Karpas-422 (cell line): ENCODE measurements around the gene ZBTB17. TPM values are rescaled to one million over a fixed set of nuclear protein-coding genes. Genes with fewer than 3 reads are reported as not detected.

Experiments
- DNase-seq: peaks from one replicate; pipeline ENCODE4 v3.0.0-alpha.2; 2015
- H2AFZ ChIP-seq: fragments of 200-600 bp; sonication (generic); 2 replicates; pipeline ENCODE4 v1.6.1; 2014; ENCODE audit warnings: antibody characterized with exemption, low read length, mixed read lengths
- H3K27ac ChIP-seq: fragments of 200-600 bp; sonication (generic); 2 replicates; pipeline ENCODE4 v1.5.1; 2014; ENCODE audit warnings: mild to moderate bottlenecking, low read length, moderate library complexity
- H3K27me3 ChIP-seq: fragments of 200-600 bp; sonication (generic); 2 replicates; pipeline ENCODE4 v1.6.1; 2014; ENCODE audit warnings: low read length, mixed read lengths
- H3K36me3 ChIP-seq: fragments of 200-600 bp; sonication (generic); 2 replicates; pipeline ENCODE4 v1.6.1; 2014; ENCODE audit warnings: low read length, mixed read lengths; ENCODE audit not compliant: insufficient read depth
- H3K4me1 ChIP-seq: fragments of 200-600 bp; sonication (generic); 2 replicates; pipeline ENCODE4 v1.6.1; 2014; ENCODE audit warnings: mild to moderate bottlenecking, low read length, mixed read lengths
- H3K4me2 ChIP-seq: fragments of 200-600 bp; sonication (generic); 2 replicates; pipeline ENCODE4 v1.6.1; 2014; ENCODE audit warnings: low read length, low read depth, mild to moderate bottlenecking; ENCODE audit not compliant: poor library complexity, severe bottlenecking
- H3K4me3 ChIP-seq: fragments of 200-600 bp; sonication (generic); 2 replicates; pipeline ENCODE4 v1.5.1; 2014; ENCODE audit warnings: mild to moderate bottlenecking, antibody characterized with exemption, low read length, mixed read lengths
- H3K79me2 ChIP-seq: fragments of 200-600 bp; sonication (generic); 2 replicates; pipeline ENCODE4 v1.6.1; 2014; ENCODE audit warnings: mild to moderate bottlenecking, low read length, mixed read lengths
- H3K9ac ChIP-seq: fragments of 200-600 bp; sonication (generic); 2 replicates; pipeline ENCODE4 v1.6.0; 2014; ENCODE audit warnings: low read length
- H3K9me2 ChIP-seq: fragments of 200-600 bp; sonication (generic), shearing (Covaris generic); replicated peaks from 2 replicates; pipeline ENCODE4 v1.6.0; 2014; ENCODE audit warnings: mild to moderate bottlenecking, low read length, moderate library complexity; ENCODE audit not compliant: insufficient read depth
- H3K9me3 ChIP-seq: fragments of 300-700, 200-600 bp; sonication (generic); 2 replicates; pipeline ENCODE4 v1.6.1; 2014; ENCODE audit warnings: low read length, mixed read lengths
- H4K20me1 ChIP-seq: fragments of 200-600 bp; sonication (generic); 2 replicates; pipeline ENCODE4 v1.6.1; 2014; ENCODE audit warnings: mild to moderate bottlenecking, antibody characterized with exemption, low read length, low read depth; ENCODE audit not compliant: insufficient read depth
- total RNA-seq: library from RNA; depleted of rRNA; stranded (reverse); fragments of >200 nt; shearing (Covaris generic); gene quantifications from 2 replicates; pipeline ENCODE4 v1.2.3, GENCODE V29; 2014; ENCODE audit warnings: low replicate concordance

ZBTB17 gene
- total RNA-seq, 1 experiment from 2014 or later = 25.9 TPM

GRCh38 chr1:15994081-15994480, 18.2 kb upstream of the ZBTB17 start:
- no peak overlapping the region for H3K9ac ChIP-seq
- no peaks in the 10 kb centered on the region for H3K36me3 ChIP-seq
- H3K4me2 ChIP-seq = no peak overlapping the region
- no peak for DNase-seq
- H3K27ac ChIP-seq = no peak overlapping the region
- no peak overlapping the region for H3K4me3 ChIP-seq
- peaks cover 5% of the 10 kb centered on the region for H3K4me1 ChIP-seq
- H3K79me2 ChIP-seq = no peaks in the 10 kb centered on the region
- H3K9me3 ChIP-seq = no peaks in the 10 kb centered on the region
- no peaks in the 10 kb centered on the region for H3K9me2 ChIP-seq
- H2AFZ ChIP-seq = no peak overlapping the region
- no peaks in the 10 kb centered on the region for H3K27me3 ChIP-seq
- H4K20me1 ChIP-seq = no peaks in the 10 kb centered on the region

GRCh38 chr1:15993666-15994065, 17.8 kb upstream of the ZBTB17 start:
- H2AFZ ChIP-seq = no peak overlapping the region
- H4K20me1 ChIP-seq = no peaks in the 10 kb centered on the region
- H3K4me1 ChIP-seq = peaks cover 5% of the 10 kb centered on the region
- no peaks in the 10 kb centered on the region for H3K9me3 ChIP-seq
- H3K4me2 ChIP-seq = no peak overlapping the region
- H3K9ac ChIP-seq = no peak overlapping the region
- H3K27ac ChIP-seq = no peak overlapping the region
- H3K36me3 ChIP-seq = no peaks in the 10 kb centered on the region
- H3K27me3 ChIP-seq = no peaks in the 10 kb centered on the region
- H3K4me3 ChIP-seq = no peak overlapping the region
- H3K79me2 ChIP-seq = no peaks in the 10 kb centered on the region
- no peaks in the 10 kb centered on the region for H3K9me2 ChIP-seq
- DNase-seq = no peak

- no peaks in the 10 kb centered on the region for H3K9me2 ChIP-seq
- DNase-seq = no peak
- H3K4me2 ChIP-seq = no peak overlapping the region
- H4K20me1 ChIP-seq = no peaks in the 10 kb centered on the region
- no peaks in the 10 kb centered on the region for H3K27me3 ChIP-seq
- H2AFZ ChIP-seq = no peak overlapping the region
- H3K4me3 ChIP-seq = no peak overlapping the region
- no peak overlapping the region for H3K27ac ChIP-seq
- no peak overlapping the region for H3K9ac ChIP-seq
- peaks cover 5% of the 10 kb centered on the region for H3K4me1 ChIP-seq
- no peaks in the 10 kb centered on the region for H3K79me2 ChIP-seq
- H3K9me3 ChIP-seq = no peaks in the 10 kb centered on the region
- H3K36me3 ChIP-seq = no peaks in the 10 kb centered on the region
Observed at GRCh38 chr1:15992582-15993500, 16.9 kb upstream of the ZBTB17 start.

- Histone ChIP-seq H3K27ac (no peak overlapping the region), H3K9me2 (no peaks in the 10 kb centered on the region), H3K9ac (no peak overlapping the region), H4K20me1 (no peaks in the 10 kb centered on the region), H2AFZ (no peak overlapping the region), H3K4me3 (no peak overlapping the region), H3K36me3 (no peaks in the 10 kb centered on the region), H3K4me2 (no peak overlapping the region), H3K27me3 (no peaks in the 10 kb centered on the region), H3K79me2 (no peaks in the 10 kb centered on the region), H3K4me1 (peaks cover 5% of the 10 kb centered on the region), H3K9me3 (no peaks in the 10 kb centered on the region)
- no peak for DNase-seq
Observed at GRCh38 chr1:15992187-15992553, 16.3 kb upstream of the ZBTB17 start.

GRCh38 chr1:15991427-15992186, 15.7 kb upstream of the ZBTB17 start:
- Histone ChIP-seq H3K4me2 (no peak overlapping the region), H3K36me3 (no peaks in the 10 kb centered on the region), H2AFZ (no peak overlapping the region), H3K27me3 (no peaks in the 10 kb centered on the region), H3K4me1 (peaks cover 3% of the 10 kb centered on the region), H3K9me3 (no peaks in the 10 kb centered on the region), H4K20me1 (no peaks in the 10 kb centered on the region), H3K27ac (no peak overlapping the region), H3K79me2 (no peaks in the 10 kb centered on the region), H3K9ac (no peak overlapping the region), H3K9me2 (no peaks in the 10 kb centered on the region), H3K4me3 (no peak overlapping the region)
- no peak for DNase-seq

- no peak overlapping the region for H2AFZ ChIP-seq
- H3K4me2 ChIP-seq = no peak overlapping the region
- no peaks in the 10 kb centered on the region for H3K27me3 ChIP-seq
- no peaks in the 10 kb centered on the region for H3K36me3 ChIP-seq
- H3K9me3 ChIP-seq = no peaks in the 10 kb centered on the region
- H4K20me1 ChIP-seq = no peaks in the 10 kb centered on the region
- no peaks in the 10 kb centered on the region for H3K79me2 ChIP-seq
- no peak overlapping the region for H3K4me3 ChIP-seq
- no peaks in the 10 kb centered on the region for H3K4me1 ChIP-seq
- H3K27ac ChIP-seq = no peak overlapping the region
- DNase-seq = no peak
- H3K9ac ChIP-seq = no peak overlapping the region
- no peaks in the 10 kb centered on the region for H3K9me2 ChIP-seq
Observed at GRCh38 chr1:15989776-15990175, 13.9 kb upstream of the ZBTB17 start.

GRCh38 chr1:15988856-15989736, 13.2 kb upstream of the ZBTB17 start:
- Histone ChIP-seq H3K36me3 (no peaks in the 10 kb centered on the region), H2AFZ (no peak overlapping the region), H3K4me3 (no peak overlapping the region), H4K20me1 (no peaks in the 10 kb centered on the region), H3K27ac (no peak overlapping the region), H3K9ac (no peak overlapping the region), H3K27me3 (no peaks in the 10 kb centered on the region), H3K9me2 (no peaks in the 10 kb centered on the region), H3K9me3 (no peaks in the 10 kb centered on the region), H3K4me2 (no peak overlapping the region), H3K79me2 (no peaks in the 10 kb centered on the region), H3K4me1 (no peaks in the 10 kb centered on the region)
- no peak for DNase-seq
